Measurements from ENCODE around the gene DNMT3A.
A peak's percentile ranks its signal among the peaks of the same experiment; 100 is the strongest.

The DNMT3A gene

GRCh38 chr2:25201265-25201664, 140.5 kb downstream of the DNMT3A start:
- DNase-seq (ENCODE audit: low spot score): peak; percentile 49

- no peak for DNase-seq (ENCODE audit: low spot score)
Measured at GRCh38 chr2:25198576-25198975, 143.1 kb downstream of the DNMT3A start.

- DNase-seq (ENCODE audit: low spot score): no peak
Measured at GRCh38 chr2:25198209-25198525, 143.6 kb downstream of the DNMT3A start.

- DNase-seq (ENCODE audit: low spot score): no peak
Measured at GRCh38 chr2:25197336-25198208, 144.2 kb downstream of the DNMT3A start.

- DNase-seq (ENCODE audit: low spot score): no peak
Measured at GRCh38 chr2:25194576-25195122, 147.1 kb downstream of the DNMT3A start.

GRCh38 chr2:25190536-25190935, 151.2 kb downstream of the DNMT3A start:
- DNase-seq (ENCODE audit: low spot score): no peak

GRCh38 chr2:25188405-25188804, 153.3 kb downstream of the DNMT3A start:
- DNase-seq (ENCODE audit: low spot score): no peak

- no peak for DNase-seq (ENCODE audit: low spot score)
Measured at GRCh38 chr2:25187729-25188350, 153.9 kb downstream of the DNMT3A start.

- DNase-seq (ENCODE audit: low spot score): no peak
Measured at GRCh38 chr2:25184254-25184653, 157.5 kb downstream of the DNMT3A start.

- no peak for DNase-seq (ENCODE audit: low spot score)
Measured at GRCh38 chr2:25178976-25179375, 162.7 kb downstream of the DNMT3A start.

All from HuH-7.5 (cell line).